ENCODE data around the gene ADAM12. TPM values are rescaled to one million over a fixed set of nuclear protein-coding genes. Genes with fewer than 3 reads are reported as not detected.
A peak's percentile ranks its signal among the peaks of the same experiment; 100 is the strongest.

ADAM12 gene
- total RNA-seq, 4 donors from 2014 or later = 0.26 to 1.6 (median 0.47) TPM; not detected in 1

GRCh38 chr10:126203746-126204145, 184.5 kb downstream of the ADAM12 start:
- H3K4me3 ChIP-seq (ENCODE audit: low read depth, poor library complexity, severe bottlenecking) = no peak overlapping the region
- 84 to 87% methylated on average over 7 of the region's 7 CpGs for WGBS, 2 donors
- intact Hi-C loops (cut with DNase I; ENCODE audit: low total_unique reads) = no loop called here
- peak in 1 of 2 donors; percentile 65 for DNase-seq (ENCODE audit: low spot score in 2 of 2)
- no peak for TF ChIP-seq CTCF (IDR thresholded peaks at IDR 0.05)
- no peak for TF ChIP-seq POLR2A (IDR thresholded peaks at IDR 0.05)

- TF ChIP-seq CTCF (IDR thresholded peaks at IDR 0.05) = no peak
- no peak for TF ChIP-seq POLR2A (IDR thresholded peaks at IDR 0.05)
- DNase-seq (ENCODE audit: low spot score in 2 of 2) = no peak
- intact Hi-C loops (cut with DNase I; ENCODE audit: low total_unique reads) = no loop called here
- 73 to 82% methylated on average over 8 of the region's 8 CpGs for WGBS, 2 donors
- H3K4me3 ChIP-seq (ENCODE audit: low read depth, poor library complexity, severe bottlenecking) = no peak overlapping the region
These were observed 186.7 kb downstream of the ADAM12 start for GRCh38 chr10:126201603-126202002.

GRCh38 chr10:126199221-126199998, 188.9 kb downstream of the ADAM12 start:
- 80 to 81% methylated on average over 13 of the region's 13 CpGs for WGBS, 2 donors
- no peak for DNase-seq (ENCODE audit: low spot score in 2 of 2)
- intact Hi-C loops (cut with DNase I; ENCODE audit: low total_unique reads) = no loop called here

GRCh38 chr10:126198681-126199080, 189.6 kb downstream of the ADAM12 start:
- intact Hi-C loops (cut with DNase I; ENCODE audit: low total_unique reads) = no loop called here
- no peak overlapping the region for H3K4me3 ChIP-seq (ENCODE audit: low read depth, poor library complexity, severe bottlenecking)
- TF ChIP-seq POLR2A (IDR thresholded peaks at IDR 0.05) (no peak), CTCF (IDR thresholded peaks at IDR 0.05) (no peak)
- no peak for DNase-seq (ENCODE audit: low spot score in 2 of 2)

More at GRCh38 chr10:126199221-126199998, 188.9 kb downstream of the ADAM12 start:
- no peak for TF ChIP-seq POLR2A (IDR thresholded peaks at IDR 0.05)
- no peak for TF ChIP-seq CTCF (IDR thresholded peaks at IDR 0.05)
- H3K4me3 ChIP-seq (ENCODE audit: low read depth, poor library complexity, severe bottlenecking) = no peak overlapping the region

GRCh38 chr10:126197036-126197543, 191.2 kb downstream of the ADAM12 start:
- WGBS, 2 donors = 90 to 92% methylated on average over 9 of the region's 9 CpGs
- no peak for DNase-seq (ENCODE audit: low spot score in 2 of 2)
- TF ChIP-seq POLR2A (IDR thresholded peaks at IDR 0.05) (no peak), CTCF (IDR thresholded peaks at IDR 0.05) (no peak)
- intact Hi-C loops (cut with DNase I; ENCODE audit: low total_unique reads) = no loop called here
- H3K4me3 ChIP-seq (ENCODE audit: low read depth, poor library complexity, severe bottlenecking) = no peak overlapping the region
